Adrenal gland (tissue), 5 donors: ENCODE data around the gene THADA.
A peak's percentile ranks its signal among the peaks of the same experiment; 100 is the strongest.

ENCODE experiments used
- POLR2A ChIP-seq, 2 donors: fragments of 450-650 bp; IDR thresholded peaks; one replicate each; pipeline ENCODE4 v1.6.1; 2017; ENCODE audit warnings: antibody characterized with exemption in 2 of 2, mild to moderate bottlenecking in 2 of 2, moderate library complexity in 1 of 2
- TF ChIP-seq, protein P1 (sequence below), 6 experiments: fragments of 450-650 bp in 4 of 6; fragments of 200-600 bp in 2 of 6; sonication (generic) in 1 of 6; IDR thresholded peaks; 1 replicate in 5 of 6; 2 replicates in 1 of 6; pipeline versions ENCODE4 v1.5.1 to v1.8.0; 2016 to 2021; ENCODE audit warnings: antibody characterized with exemption in 6 of 6, mild to moderate bottlenecking in 2 of 6, moderate library complexity in 1 of 6
- donor health status: DM: no; HTN: no; CAD: no.

- TF ChIP-seq, protein P1, sequence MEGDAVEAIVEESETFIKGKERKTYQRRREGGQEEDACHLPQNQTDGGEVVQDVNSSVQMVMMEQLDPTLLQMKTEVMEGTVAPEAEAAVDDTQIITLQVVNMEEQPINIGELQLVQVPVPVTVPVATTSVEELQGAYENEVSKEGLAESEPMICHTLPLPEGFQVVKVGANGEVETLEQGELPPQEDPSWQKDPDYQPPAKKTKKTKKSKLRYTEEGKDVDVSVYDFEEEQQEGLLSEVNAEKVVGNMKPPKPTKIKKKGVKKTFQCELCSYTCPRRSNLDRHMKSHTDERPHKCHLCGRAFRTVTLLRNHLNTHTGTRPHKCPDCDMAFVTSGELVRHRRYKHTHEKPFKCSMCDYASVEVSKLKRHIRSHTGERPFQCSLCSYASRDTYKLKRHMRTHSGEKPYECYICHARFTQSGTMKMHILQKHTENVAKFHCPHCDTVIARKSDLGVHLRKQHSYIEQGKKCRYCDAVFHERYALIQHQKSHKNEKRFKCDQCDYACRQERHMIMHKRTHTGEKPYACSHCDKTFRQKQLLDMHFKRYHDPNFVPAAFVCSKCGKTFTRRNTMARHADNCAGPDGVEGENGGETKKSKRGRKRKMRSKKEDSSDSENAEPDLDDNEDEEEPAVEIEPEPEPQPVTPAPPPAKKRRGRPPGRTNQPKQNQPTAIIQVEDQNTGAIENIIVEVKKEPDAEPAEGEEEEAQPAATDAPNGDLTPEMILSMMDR (IDR thresholded peaks at IDR 0.05): peak; percentile 52 to 83 (median 68)
- no peak for TF ChIP-seq POLR2A (IDR thresholded peaks at IDR 0.05)
These were observed 18.6 kb downstream of the THADA start for GRCh38 chr2:43576981-43577892.
